K562 (cell line): ENCODE data around the gene WASL. TPM values are rescaled to one million over a fixed set of nuclear protein-coding genes. Genes with fewer than 3 reads are reported as not detected.

ENCODE experiments used
- ASH1L ChIP-seq: fragments of 450-650 bp; IDR thresholded peaks from 2 replicates; pipeline ENCODE4 v1.6.1; 2018; ENCODE audit warnings: borderline replicate concordance, mild to moderate bottlenecking, low read depth; ENCODE audit not compliant: partially characterized antibody
- BHLHE40 ChIP-seq: IDR thresholded peaks from 2 replicates; pipeline ENCODE4 v1.6.1; 2011; ENCODE audit warnings: low read length, improper control_type of control experiment
- CEBPB ChIP-seq: fragments of 450-650 bp; IDR thresholded peaks from 2 replicates; pipeline ENCODE4 v1.6.1; 2016; ENCODE audit warnings: missing genetic modification characterization, missing compliant biosample characterization
- ELF1 ChIP-seq: fragments of 200-800 bp; sonication (Bioruptor generic); IDR thresholded peaks from 2 replicates; pipeline ENCODE4 v1.6.1; 2016; ENCODE audit warnings: missing genetic modification characterization, missing compliant biosample characterization
- GTF2F1 ChIP-seq: IDR thresholded peaks from 2 replicates; pipeline ENCODE4 v1.6.1; 2011; ENCODE audit warnings: low read depth, low read length, improper control_type of control experiment
- HDAC3 ChIP-seq: fragments of 450-650 bp; IDR thresholded peaks from 2 replicates; pipeline ENCODE4 v1.6.1; 2018; ENCODE audit warnings: borderline replicate concordance, mild to moderate bottlenecking, moderate library complexity; ENCODE audit not compliant: partially characterized antibody
- HMG20B ChIP-seq: fragments of 250-450 bp; sonication (Bioruptor Pico); IDR thresholded peaks from 2 replicates; pipeline ENCODE4 v1.5.0; 2021; ENCODE audit warnings: mild to moderate bottlenecking
- IFI16 ChIP-seq: fragments of 250-450 bp; sonication (Bioruptor Pico); IDR thresholded peaks from 2 replicates; pipeline ENCODE4 v2.1.2; 2022; ENCODE audit warnings: mild to moderate bottlenecking, inconsistent platforms
- KDM2B ChIP-seq: fragments of 250-450 bp; sonication (Bioruptor Pico); IDR thresholded peaks from 2 replicates; pipeline ENCODE4 v1.8.0; 2021; ENCODE audit warnings: mild to moderate bottlenecking, moderate library complexity
- KDM5B ChIP-seq: fragments of 200-600 bp; sonication (generic); IDR thresholded peaks from 2 replicates; pipeline ENCODE4 v1.6.1; 2012; ENCODE audit warnings: low read depth, mild to moderate bottlenecking, moderate library complexity, low read length, control low read depth, inconsistent platforms; ENCODE audit not compliant: insufficient replicate concordance
- NCOA2 ChIP-seq, 2 experiments: fragments of 450-650 bp; IDR thresholded peaks; 2 replicates each; pipeline ENCODE4 v1.6.1; 2018; ENCODE audit warnings: mild to moderate bottlenecking in 2 of 2, moderate library complexity in 1 of 2; ENCODE audit not compliant: partially characterized antibody in 2 of 2
- NUFIP1 ChIP-seq: fragments of 450-650 bp; IDR thresholded peaks from 2 replicates; pipeline ENCODE4 v1.6.1; 2018; ENCODE audit not compliant: partially characterized antibody
- RBM39 ChIP-seq: fragments of 200-400 bp; formaldehyde crosslinking; optimal IDR thresholded peaks from 2 replicates; pipeline ENCODE3; 2018; ENCODE audit warnings: low read depth, low read length
- SMAD1 ChIP-seq: fragments of 150-350 bp; IDR thresholded peaks from 2 replicates; pipeline ENCODE4 v1.6.1; 2014; ENCODE audit warnings: low read length, low read depth; ENCODE audit not compliant: partially characterized antibody
- SMARCE1 ChIP-seq: fragments of 450-650 bp; IDR thresholded peaks from 2 replicates; pipeline ENCODE4 v1.7.1; 2016; ENCODE audit warnings: mild to moderate bottlenecking
- TRIM24 ChIP-seq, 2 experiments: fragments of 450-650 bp; IDR thresholded peaks; 2 replicates each; pipeline ENCODE4 v1.6.1; 2016
- ZBTB7A ChIP-seq: IDR thresholded peaks from 2 replicates; pipeline ENCODE4 v1.6.1; 2011; ENCODE audit warnings: low read depth, mild to moderate bottlenecking, low read length, moderate library complexity, borderline replicate concordance; ENCODE audit not compliant: control insufficient read depth
- ZNF133 ChIP-seq: fragments of 250-450 bp; sonication (Bioruptor Pico); IDR thresholded peaks from 2 replicates; pipeline ENCODE4 v1.4.0; 2020; ENCODE audit warnings: mild to moderate bottlenecking
- ZNF316 ChIP-seq: fragments of 450-650 bp; IDR thresholded peaks from 2 replicates; pipeline ENCODE4 v1.6.1; 2016
- ZNF79 ChIP-seq: fragments of 250-450 bp; sonication (Bioruptor Pico); IDR thresholded peaks from 2 replicates; pipeline ENCODE4 v1.4.0; 2020; ENCODE audit warnings: low read depth, mild to moderate bottlenecking, moderate library complexity
- polyA plus RNA-seq, 8 experiments: library from polyadenylated mRNA; depleted of rRNA in 4 of 8; stranded (reverse) in 5 of 8; unstranded in 3 of 8; fragments of >200 nt; fragmentation: Nextera tagmentation in 2 of 8; fragmentation: Illumina TruSeq in 1 of 8; extraction: Ambion mirVana in 2 of 8; extraction: Trizol in 1 of 8; gene quantifications; 2 replicates each; pipeline versions ENCODE4 v1.2.1 to v1.2.3, GENCODE V29; 2011 to 2014; ENCODE audit warnings: inconsistent platforms in 1 of 8, missing spikeins in 1 of 8
- total RNA-seq, 7 experiments: library from RNA; depleted of rRNA in 6 of 7; stranded (reverse); fragments of >200 nt in 6 of 7; fragmentation: Illumina TruSeq in 2 of 7; extraction: Trizol in 2 of 7; gene quantifications; 2 replicates each; pipeline versions ENCODE4 v1.2.1 to v1.2.3, GENCODE V29; 2011 to 2021; ENCODE audit warnings: low replicate concordance in 1 of 7
- TF ChIP-seq, protein P1 (sequence below): sonication (generic); formaldehyde crosslinking; IDR thresholded peaks from 2 replicates; pipeline ENCODE4 v1.8.0; 2022; ENCODE audit warnings: mild to moderate bottlenecking, low read depth, missing genetic modification reagents
- TF ChIP-seq, protein P2 (sequence below): fragments of 450-650 bp; IDR thresholded peaks from 2 replicates; pipeline ENCODE4 v1.6.1; 2017; ENCODE audit warnings: mild to moderate bottlenecking, moderate library complexity
- TF ChIP-seq, protein P3 (sequence below): conservative IDR thresholded peaks from 2 replicates; pipeline ENCODE4 v1.6.1; 2011; ENCODE audit warnings: low read depth, mild to moderate bottlenecking, low read length; ENCODE audit not compliant: control insufficient read depth

The WASL gene
- total and polyA plus RNA-seq, 9 of the 15 experiments (the other 6 are each of a cell fraction or from before 2014, with no cell fraction given), result 3.2 to 13.9 (median 8.3) TPM

DNA sequence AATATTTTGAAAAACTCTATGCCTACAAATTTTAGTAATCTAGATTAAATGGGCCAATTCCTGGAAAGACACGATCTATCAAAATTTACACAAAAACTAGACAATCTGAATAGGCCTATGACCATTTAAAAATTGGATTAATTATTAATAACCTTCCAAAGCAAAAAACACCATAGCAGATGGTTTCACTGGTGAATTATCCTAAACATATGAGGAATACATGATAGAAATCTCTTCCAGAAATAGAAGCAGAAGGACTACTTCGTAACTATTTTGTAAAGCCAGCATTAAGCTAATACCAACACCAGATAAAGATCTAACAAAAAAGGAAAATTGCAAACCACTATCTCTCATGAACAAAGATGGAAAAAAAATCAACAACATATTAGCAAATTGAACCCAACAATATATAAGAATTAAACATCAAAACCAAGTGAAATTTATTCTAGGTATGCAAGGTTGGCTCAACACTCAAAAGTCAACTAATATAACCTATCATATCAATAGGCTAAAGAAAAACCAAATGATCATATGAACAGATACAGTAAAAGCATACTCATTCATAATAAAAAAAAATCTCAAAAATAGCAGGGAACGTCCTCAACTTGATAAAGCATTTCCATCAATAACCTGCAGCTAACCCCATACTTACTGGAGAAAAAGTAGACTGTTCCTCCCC is 16.3 kb downstream of the WASL start (continued):
- TF ChIP-seq IFI16 (CRISPR knock-in tag) (no peak), TRIM24 (IDR thresholded peaks at IDR 0.05) (peak; percentile 39 to 41; a peak in 1 of 4 replicates), ASH1L (no peak), ZNF316 (0 out of 2 replicates have a peak, but pooled peaks have one; percentile 2), BHLHE40 (no peak), KDM2B (CRISPR knock-in tag) (no peak), SMARCE1 (no peak), ELF1 (no peak), GTF2F1 (no peak), NCOA2 (IDR thresholded peaks at IDR 0.05; ENCODE audit: partially characterized antibody in 2 of 2) (peak in 1 of 2 experiments; percentile 11), KDM5B (no peak), ZBTB7A (no peak), SMAD1 (no peak), CEBPB (tag) (no peak), NUFIP1 (no peak), ZNF79 (CRISPR knock-in tag) (no peak), HMG20B (CRISPR knock-in tag) (no peak), RBM39 (no peak), HDAC3 (no peak), ZNF133 (CRISPR knock-in tag) (no peak)
- TF ChIP-seq, protein P1, sequence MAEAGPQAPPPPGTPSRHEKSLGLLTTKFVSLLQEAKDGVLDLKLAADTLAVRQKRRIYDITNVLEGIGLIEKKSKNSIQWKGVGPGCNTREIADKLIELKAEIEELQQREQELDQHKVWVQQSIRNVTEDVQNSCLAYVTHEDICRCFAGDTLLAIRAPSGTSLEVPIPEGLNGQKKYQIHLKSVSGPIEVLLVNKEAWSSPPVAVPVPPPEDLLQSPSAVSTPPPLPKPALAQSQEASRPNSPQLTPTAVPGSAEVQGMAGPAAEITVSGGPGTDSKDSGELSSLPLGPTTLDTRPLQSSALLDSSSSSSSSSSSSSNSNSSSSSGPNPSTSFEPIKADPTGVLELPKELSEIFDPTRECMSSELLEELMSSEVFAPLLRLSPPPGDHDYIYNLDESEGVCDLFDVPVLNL (CRISPR knock-in tag), result no peak
- TF ChIP-seq, protein P2, sequence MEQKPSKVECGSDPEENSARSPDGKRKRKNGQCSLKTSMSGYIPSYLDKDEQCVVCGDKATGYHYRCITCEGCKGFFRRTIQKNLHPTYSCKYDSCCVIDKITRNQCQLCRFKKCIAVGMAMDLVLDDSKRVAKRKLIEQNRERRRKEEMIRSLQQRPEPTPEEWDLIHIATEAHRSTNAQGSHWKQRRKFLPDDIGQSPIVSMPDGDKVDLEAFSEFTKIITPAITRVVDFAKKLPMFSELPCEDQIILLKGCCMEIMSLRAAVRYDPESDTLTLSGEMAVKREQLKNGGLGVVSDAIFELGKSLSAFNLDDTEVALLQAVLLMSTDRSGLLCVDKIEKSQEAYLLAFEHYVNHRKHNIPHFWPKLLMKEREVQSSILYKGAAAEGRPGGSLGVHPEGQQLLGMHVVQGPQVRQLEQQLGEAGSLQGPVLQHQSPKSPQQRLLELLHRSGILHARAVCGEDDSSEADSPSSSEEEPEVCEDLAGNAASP, result no peak
- TF ChIP-seq, protein P3, sequence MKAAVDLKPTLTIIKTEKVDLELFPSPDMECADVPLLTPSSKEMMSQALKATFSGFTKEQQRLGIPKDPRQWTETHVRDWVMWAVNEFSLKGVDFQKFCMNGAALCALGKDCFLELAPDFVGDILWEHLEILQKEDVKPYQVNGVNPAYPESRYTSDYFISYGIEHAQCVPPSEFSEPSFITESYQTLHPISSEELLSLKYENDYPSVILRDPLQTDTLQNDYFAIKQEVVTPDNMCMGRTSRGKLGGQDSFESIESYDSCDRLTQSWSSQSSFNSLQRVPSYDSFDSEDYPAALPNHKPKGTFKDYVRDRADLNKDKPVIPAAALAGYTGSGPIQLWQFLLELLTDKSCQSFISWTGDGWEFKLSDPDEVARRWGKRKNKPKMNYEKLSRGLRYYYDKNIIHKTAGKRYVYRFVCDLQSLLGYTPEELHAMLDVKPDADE, result no peak
